Measurements from ENCODE around the gene HOXD4. TPM values are rescaled to one million over a fixed set of nuclear protein-coding genes. Genes with fewer than 3 reads are reported as not detected.

HOXD4 gene
- total RNA-seq, 1 experiment from 2014 or later: 0.61 TPM

DNA sequence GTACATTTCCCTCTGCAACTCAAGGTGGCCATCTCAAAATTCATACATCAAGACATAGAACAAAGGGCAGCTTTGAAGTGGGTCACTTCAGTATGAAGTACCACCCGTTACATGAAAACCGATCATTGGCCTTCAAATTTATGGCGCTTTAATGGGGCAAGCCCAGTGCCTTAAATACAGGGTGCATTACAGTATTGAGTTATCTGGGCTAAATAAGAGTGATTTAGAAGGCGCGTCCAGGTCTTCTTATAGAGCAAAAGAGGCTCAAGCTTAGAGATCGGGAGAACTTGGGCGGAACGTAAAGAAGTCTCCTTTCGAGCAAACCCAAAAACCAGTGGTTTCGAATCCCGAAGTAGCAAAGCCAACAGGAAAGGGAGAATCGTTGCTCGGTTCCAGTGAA, 12.9 kb downstream of the HOXD4 start (continued):
- TF ChIP-seq, protein P1, sequence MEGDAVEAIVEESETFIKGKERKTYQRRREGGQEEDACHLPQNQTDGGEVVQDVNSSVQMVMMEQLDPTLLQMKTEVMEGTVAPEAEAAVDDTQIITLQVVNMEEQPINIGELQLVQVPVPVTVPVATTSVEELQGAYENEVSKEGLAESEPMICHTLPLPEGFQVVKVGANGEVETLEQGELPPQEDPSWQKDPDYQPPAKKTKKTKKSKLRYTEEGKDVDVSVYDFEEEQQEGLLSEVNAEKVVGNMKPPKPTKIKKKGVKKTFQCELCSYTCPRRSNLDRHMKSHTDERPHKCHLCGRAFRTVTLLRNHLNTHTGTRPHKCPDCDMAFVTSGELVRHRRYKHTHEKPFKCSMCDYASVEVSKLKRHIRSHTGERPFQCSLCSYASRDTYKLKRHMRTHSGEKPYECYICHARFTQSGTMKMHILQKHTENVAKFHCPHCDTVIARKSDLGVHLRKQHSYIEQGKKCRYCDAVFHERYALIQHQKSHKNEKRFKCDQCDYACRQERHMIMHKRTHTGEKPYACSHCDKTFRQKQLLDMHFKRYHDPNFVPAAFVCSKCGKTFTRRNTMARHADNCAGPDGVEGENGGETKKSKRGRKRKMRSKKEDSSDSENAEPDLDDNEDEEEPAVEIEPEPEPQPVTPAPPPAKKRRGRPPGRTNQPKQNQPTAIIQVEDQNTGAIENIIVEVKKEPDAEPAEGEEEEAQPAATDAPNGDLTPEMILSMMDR (IDR thresholded peaks at IDR 0.05 in 2 of 3, conservative IDR thresholded peaks at IDR 0.05 in 1 of 3; ENCODE audit: borderline replicate concordance in 1 of 3, insufficient read depth in 1 of 3, low read depth in 2 of 3, low read length in 2 of 3): no peak
- TF ChIP-seq FOSL1 (IDR thresholded peaks at IDR 0.05; ENCODE audit: low read depth): no peak

GRCh38 chr2:176164611-176165369, 13.4 kb downstream of the HOXD4 start:
- Histone ChIP-seq H3K27me3 (ENCODE audit: insufficient read depth, low read length) (no peaks in the 10 kb centered on the region), H3K4me1 (ENCODE audit: control insufficient read depth in 1 of 2, insufficient read depth in 2 of 2, low read length in 2 of 2) (no peaks in the 10 kb centered on the region)

More at GRCh38 chr2:176164611-176165369, 13.4 kb downstream of the HOXD4 start:
- Histone ChIP-seq H4K20me1 (ENCODE audit: insufficient read depth) (no peaks in the 10 kb centered on the region), H3K9me3 (ENCODE audit: control insufficient read depth in 1 of 2, insufficient read depth in 1 of 2, low read depth in 1 of 2, low read length in 2 of 2) (no peaks in the 10 kb centered on the region), H3K79me2 (ENCODE audit: insufficient read depth, low read length) (no peaks in the 10 kb centered on the region), H3K9me2 (ENCODE audit: insufficient read depth) (no peaks in the 10 kb centered on the region), H3K4me3 (replicated peaks in 1 of 2; ENCODE audit: low read depth in 1 of 2, low read length in 2 of 2) (no peak overlapping the region), H3K4me2 (ENCODE audit: low read length) (no peak overlapping the region), H3K9ac (ENCODE audit: low read length) (no peak overlapping the region), H3K27ac (ENCODE audit: low read depth, low read length) (no peak overlapping the region), H2AFZ (ENCODE audit: low read depth, low read length, poor library complexity, severe bottlenecking) (no peak overlapping the region), H3K36me3 (ENCODE audit: control insufficient read depth in 1 of 2, insufficient read depth in 2 of 2, low read length in 2 of 2) (no peaks in the 10 kb centered on the region)
- CTCF ChIA-PET: no interaction called here
- RAD21 ChIA-PET (ENCODE audit: low non-redundant PET in 1 of 2, low total read pairs in 2 of 2, uncharacterized antibody in 2 of 2, unreplicated experiment in 2 of 2): no interaction called here
- intact Hi-C loops (cut with micrococcal nuclease): no loop called here
- no TSS peak for BruUV-seq (replicated peaks)
- TF ChIP-seq SP1 (IDR thresholded peaks at IDR 0.05; ENCODE audit: low read depth): no peak
- TF ChIP-seq CEBPB (IDR thresholded peaks at IDR 0.05; ENCODE audit: low read depth): no peak
- TF ChIP-seq TCF7L2 (IDR thresholded peaks at IDR 0.05; ENCODE audit: borderline replicate concordance, extremely low read depth, insufficient read depth, insufficient read length): no peak
- no peak for TF ChIP-seq POLR2A (IDR thresholded peaks at IDR 0.05; ENCODE audit: borderline replicate concordance, extremely low read depth, insufficient read depth, insufficient read length)
- POLR2A ChIA-PET: no interaction called here
- DNase-seq (ENCODE audit: low read depth, low spot score): no peak
- ATAC-seq: no peak
